Measurements from ENCODE around the gene GPC5.
"Not testable (repeated sequence)": the region's sequence is repeated elsewhere in the genome, so short reads cannot be mapped to it uniquely, and the experiment has no call there.

The GPC5 gene

DNA sequence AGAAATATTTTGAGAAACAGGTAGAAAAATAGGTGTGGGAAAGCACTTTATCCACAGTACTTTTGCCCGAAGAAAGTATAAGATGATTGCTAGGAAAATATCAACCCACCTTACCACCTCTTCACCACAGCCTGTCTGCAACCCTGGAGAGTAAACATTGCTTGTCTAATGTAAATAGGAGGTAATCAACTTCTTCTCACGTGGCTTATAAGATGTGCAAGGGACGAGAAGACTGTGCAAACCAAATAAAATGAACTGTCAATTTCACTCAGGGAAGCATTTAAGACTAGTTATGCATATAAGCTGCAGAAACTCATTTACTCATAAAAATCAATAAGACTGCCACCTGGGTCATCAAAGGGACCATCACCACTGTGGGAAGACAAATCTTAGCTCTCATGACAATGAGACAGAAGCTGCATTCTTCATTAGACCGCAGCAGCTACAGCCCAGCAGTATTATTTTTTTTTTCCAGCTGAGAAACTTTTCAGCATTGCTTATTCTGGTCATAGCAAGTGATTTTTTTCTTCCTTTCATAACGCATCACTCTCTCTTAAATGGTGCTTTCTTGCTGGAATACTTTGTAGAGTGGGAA lies 1020.5 kb downstream of the GPC5 start:
- DNase-seq: no peak

GRCh38 chr13:92429231-92429630 lies 1030.8 kb downstream of the GPC5 start:
- no peak for DNase-seq

GRCh38 chr13:92433386-92433785 lies 1035.0 kb downstream of the GPC5 start:
- no peak for DNase-seq

- no peak for DNase-seq
Measured at GRCh38 chr13:92433963-92434362, 1035.5 kb downstream of the GPC5 start.

DNA sequence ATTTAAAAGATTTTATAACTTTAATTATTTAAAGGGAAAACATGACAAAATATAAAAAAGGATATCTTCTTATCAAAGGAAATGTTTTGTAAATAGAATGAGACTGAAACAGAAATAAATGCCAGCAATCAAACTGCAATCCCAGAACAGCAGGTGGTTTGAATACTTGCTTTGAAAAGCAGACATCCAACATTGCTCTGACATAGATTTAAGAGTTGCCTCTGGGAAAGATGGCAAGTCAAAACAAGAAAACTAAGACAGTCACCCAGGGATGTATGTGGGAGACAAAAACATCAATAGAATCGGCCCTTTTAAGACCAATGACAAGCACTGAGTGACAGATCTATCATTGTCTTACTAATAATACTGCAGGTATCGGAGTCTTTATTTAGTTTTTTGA lies 1038.5 kb downstream of the GPC5 start:
- no peak for DNase-seq

DNA sequence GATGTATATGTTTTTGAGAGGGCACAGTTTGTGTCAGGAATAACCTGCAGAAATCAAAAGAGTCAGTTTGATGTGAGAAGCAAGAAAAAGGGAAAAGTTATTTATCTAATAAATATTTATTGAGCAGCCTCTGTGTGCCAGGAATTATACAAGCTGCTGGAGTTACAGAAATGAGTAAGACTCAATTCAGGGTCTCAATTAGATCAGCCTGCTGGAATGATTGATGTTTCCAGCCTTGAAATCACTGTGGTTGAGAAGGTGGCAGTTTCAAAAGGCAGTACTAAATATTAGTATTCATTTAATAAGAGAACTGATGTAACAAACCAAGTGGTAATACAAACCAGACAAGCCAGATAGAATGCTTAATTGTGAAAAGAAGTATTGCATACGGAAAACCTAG lies 1045.8 kb downstream of the GPC5 start:
- no peak for DNase-seq

- no peak for DNase-seq
Measured at GRCh38 chr13:92451060-92451459, 1052.6 kb downstream of the GPC5 start.

DNA sequence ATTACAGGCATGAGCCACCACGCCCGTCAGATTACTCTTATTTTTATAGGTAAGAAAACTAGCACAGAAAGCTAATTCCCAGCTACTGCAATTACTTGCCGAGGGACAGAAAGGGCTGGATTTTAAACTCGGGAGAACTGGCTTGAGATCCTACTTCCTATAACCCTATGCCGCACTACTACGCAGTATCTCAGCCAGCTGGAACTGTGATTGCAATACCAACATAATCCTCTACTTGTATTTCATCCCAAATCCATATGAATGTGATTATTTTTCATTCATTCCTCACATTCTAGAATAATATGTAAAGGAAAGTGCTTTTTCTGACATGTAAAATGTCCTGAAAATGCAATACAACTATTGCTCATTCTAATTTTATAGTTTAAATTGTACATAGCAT lies 1054.4 kb downstream of the GPC5 start:
- no peak for DNase-seq

DNA sequence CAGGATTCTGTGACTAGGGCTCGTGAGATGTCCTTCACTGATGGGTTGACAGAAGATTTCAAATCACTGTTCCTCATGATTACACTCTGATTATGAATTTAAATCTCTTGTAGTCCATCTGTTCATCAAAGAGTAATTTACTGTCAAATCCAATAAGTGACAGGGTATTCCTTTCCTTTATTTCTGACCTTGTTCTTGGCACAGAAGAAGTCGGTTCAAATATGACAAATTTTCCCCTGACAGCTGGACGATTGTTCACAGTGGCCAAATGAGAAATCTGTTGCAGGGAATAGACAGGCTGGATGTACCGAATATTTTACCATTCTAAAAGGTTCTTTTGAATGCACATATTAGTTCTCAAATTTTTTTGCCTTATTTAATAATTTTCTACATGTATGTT lies 1060.9 kb downstream of the GPC5 start:
- no peak for DNase-seq

DNA sequence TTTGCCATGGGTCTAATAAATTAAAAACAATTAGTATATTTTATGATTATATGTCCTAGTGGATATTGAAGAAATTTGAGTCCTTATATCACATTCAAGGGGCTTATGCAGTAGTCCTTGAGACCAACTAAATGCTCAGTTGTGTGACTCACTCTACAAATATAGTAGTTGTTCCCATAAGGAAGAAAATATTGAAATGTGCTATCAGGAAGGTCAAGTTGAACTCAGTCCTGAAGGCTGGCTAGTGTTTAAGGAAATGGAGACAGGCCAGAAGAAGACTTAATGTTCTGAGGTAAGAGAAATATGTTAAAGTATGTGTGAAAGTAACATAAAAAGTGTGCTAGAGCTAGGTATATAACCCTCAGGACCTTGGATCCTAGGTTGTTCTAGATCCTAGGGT lies 1062.1 kb downstream of the GPC5 start:
- DNase-seq: no peak

DNA sequence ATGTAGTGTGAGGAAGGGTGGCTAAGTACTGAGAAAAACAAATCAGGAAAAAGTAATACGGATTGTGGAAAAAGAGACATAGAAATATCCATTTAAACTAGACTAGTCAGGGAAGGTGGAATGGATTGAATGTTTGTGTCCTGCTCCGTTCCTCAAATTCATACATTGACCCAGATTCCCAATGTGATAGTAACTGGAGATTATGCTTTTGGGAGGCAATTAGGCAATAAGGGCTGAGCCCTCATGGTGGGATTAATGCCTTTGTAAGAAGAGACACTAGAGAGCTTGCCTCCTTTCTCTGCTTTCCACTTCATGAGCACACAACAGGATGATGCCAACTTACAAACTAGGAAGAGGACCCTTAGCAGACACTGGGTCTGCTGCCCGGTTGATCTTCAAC lies 1063.0 kb downstream of the GPC5 start:
- DNase-seq: no peak

GRCh38 chr13:92461831-92462230 lies 1063.4 kb downstream of the GPC5 start:
- no peak for DNase-seq

GRCh38 chr13:92463134-92463533 lies 1064.7 kb downstream of the GPC5 start:
- DNase-seq: no peak

DNA sequence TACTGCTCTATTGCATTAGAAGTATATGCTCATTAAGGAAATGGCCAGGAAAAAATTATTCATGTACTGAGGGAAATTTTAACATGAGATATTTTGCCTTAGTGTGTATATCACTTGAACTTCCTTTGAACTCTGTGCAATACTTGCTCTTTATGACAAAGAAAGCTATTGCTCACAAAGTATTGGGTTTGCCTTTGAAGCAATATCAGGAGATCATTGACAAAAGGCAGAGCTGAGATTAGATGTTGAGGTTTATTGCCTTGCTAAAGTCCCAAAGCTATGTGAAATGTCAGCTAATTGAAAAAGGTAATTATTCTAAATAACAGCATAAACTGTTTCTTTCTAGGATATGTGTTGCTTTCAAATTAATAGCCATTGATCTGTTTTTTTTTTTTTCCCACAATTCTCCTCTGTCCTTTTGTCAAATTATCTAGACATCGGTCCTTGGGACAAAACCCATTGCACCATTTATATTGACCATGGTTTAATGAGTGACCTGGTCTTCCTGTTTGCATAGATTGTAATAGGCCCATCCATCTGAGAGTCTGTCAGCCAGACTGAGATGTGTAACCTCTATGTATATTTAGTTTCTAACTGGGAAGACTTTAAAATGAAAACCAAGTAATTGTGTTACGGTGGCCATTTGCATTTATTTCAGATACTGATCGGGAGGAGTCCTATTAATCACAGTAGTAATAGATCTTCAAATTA lies 1075.5 kb downstream of the GPC5 start:
- DNase-seq: no peak

DNA sequence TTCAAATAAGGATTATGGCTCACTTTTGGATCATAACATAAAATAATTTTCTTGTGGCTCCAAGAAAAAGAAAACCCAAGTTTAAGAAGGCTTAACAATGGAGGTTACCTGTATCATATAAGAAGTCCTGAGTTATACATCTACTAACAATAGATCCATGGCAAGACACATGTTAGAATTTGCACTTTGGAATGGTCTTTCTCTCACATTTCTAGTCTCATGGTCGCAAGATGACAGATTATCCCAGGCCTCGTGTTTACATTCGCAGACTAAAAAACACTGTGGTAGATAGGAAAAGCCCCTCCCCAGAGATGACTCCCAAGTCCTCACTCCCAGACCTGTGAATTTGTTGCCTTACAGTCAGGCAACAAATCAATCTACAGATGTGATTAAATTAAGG lies 1082.0 kb downstream of the GPC5 start:
- no peak for DNase-seq

GRCh38 chr13:92482790-92483189 lies 1084.4 kb downstream of the GPC5 start:
- not testable (repeated sequence) for DNase-seq

GRCh38 chr13:92483894-92484293 lies 1085.5 kb downstream of the GPC5 start:
- no peak for DNase-seq

- no peak for DNase-seq
Measured at GRCh38 chr13:92487238-92487637, 1088.8 kb downstream of the GPC5 start.

- DNase-seq: no peak
Measured at GRCh38 chr13:92488249-92488852, 1089.9 kb downstream of the GPC5 start.

- no peak for DNase-seq
Measured at GRCh38 chr13:92491839-92492238, 1093.4 kb downstream of the GPC5 start.

DNA sequence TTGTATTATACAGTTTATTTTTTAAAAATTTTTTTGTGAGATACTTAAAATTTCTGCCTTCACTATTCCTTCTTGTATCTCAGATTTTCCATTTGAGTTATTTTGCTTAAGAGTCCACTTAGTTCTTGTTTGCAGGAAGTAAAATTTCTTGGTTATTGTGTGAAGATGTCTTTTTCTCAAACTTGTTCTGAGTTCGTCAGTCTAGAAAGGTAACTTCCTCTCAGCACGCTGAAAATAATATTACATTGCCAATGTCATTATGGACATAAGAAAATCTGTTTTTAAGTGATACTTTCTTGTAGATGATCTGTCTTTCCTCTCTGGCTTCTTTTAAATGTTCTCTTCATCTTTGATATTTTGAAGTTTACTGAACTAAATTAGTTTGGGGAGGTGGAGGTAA lies 1096.5 kb downstream of the GPC5 start:
- DNase-seq: no peak

- no peak for DNase-seq
Measured at GRCh38 chr13:92500192-92500591, 1101.8 kb downstream of the GPC5 start.

DNA sequence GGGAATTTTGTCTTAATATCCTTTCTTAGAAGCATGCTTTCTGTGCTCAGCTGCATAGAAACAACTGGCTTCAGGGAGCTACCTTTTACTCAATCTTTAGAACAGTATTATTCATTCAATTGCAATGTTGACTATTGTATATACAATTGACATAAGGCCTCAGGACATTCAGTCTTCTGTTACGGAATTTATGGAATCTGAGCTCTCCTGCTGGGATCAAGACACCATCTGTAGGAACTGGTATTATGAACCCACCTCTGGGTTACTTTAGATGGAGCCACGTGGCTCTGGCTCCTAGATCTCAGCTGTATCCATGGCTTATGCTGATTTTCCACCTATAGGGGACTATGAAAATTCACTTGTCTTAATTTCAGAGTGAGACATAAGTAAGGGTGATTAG lies 1112.0 kb downstream of the GPC5 start:
- no peak for DNase-seq

- DNase-seq: no peak
Measured at GRCh38 chr13:92512852-92513251, 1114.4 kb downstream of the GPC5 start.

DNA sequence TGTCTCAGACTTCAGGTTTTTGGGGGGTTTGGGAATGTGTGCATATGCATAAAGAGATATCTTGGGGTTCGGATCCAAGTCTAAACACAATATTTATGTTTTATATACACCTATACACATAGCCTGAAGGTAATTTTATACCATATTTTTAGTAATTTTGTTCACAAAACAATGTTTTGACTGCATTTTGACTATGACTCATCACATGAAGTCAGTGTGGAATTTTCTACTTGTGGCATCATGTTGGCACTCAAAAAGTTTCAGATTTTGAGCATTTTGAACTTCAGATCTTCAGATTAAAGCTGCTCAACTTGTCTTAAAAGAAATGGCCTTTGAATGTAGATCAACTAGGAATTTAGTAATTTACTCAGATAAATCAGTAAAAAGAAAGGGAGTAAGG lies 1115.3 kb downstream of the GPC5 start:
- no peak for DNase-seq
